ENCODE results near the gene TRAF6.
A peak's percentile ranks its signal among the peaks of the same experiment; 100 is the strongest.
"Not testable (repeated sequence)": the region's sequence is repeated elsewhere in the genome, so short reads cannot be mapped to it uniquely, and the experiment has no call there.

The TRAF6 gene

DNA sequence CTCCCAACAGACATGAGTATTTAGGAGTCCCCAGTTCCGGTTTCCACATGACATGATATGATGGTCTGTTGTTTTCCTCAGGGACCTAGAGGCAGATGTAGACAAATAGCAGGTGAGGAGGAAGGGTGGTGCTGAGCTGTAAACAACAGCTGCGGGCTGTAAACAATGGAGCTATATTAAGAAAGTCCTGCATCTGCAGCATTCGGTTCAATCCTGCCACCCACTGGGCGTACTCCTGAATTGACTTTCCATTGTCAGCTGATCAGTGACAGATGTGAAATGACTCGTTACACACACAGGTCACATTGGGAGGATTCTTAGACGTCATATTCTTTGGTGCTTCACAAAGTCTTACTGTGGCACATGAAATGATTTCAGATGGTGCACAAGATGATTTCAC, 30.9 kb upstream of the TRAF6 start:
- no peak for DNase-seq (ENCODE audit: low read depth, low spot score)
- H3K4me3 ChIP-seq (ENCODE audit: low read depth, low read length): no peak overlapping the region
- TF ChIP-seq, protein P1, sequence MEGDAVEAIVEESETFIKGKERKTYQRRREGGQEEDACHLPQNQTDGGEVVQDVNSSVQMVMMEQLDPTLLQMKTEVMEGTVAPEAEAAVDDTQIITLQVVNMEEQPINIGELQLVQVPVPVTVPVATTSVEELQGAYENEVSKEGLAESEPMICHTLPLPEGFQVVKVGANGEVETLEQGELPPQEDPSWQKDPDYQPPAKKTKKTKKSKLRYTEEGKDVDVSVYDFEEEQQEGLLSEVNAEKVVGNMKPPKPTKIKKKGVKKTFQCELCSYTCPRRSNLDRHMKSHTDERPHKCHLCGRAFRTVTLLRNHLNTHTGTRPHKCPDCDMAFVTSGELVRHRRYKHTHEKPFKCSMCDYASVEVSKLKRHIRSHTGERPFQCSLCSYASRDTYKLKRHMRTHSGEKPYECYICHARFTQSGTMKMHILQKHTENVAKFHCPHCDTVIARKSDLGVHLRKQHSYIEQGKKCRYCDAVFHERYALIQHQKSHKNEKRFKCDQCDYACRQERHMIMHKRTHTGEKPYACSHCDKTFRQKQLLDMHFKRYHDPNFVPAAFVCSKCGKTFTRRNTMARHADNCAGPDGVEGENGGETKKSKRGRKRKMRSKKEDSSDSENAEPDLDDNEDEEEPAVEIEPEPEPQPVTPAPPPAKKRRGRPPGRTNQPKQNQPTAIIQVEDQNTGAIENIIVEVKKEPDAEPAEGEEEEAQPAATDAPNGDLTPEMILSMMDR (IDR thresholded peaks at IDR 0.05; ENCODE audit: insufficient read depth, low read length, missing control alignments): peak; percentile 29
- ChIA-PET CTCF (interaction anchor here (1.0 to 1.8 kb wide), 6 partner anchors 10 to 62 kb away, joined by 3 to 5 read pairs (median 3); partner anchors contain the start of gene TRAF6), POLR2A (no interaction called here)

DNA sequence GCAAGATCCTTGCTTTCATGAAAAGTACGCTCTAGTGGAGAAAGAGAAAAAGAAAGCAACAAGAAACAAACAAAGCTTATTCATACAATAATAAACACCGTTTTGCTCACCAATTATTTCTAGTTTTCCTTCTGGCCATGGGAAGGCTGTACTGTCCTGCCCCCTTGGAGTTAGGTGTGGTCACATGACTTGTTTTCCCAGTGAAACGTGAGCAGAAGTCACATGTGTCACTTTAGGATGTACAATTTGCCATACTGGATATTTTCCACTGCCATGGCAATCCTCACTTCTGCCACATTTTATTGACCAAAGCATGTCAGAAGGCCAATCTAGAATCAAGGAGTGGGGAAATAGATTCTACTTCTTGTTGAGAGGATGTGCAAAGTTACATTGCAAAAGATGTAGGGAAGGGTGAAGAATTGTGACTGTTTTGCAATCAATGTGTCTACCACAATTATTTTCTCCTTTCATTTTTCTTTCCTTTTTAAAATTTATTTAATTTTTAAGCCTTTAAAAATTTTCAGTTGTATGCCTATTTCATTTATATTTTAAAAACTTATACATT, 24.3 kb upstream of the TRAF6 start:
- POLR2A ChIA-PET: no interaction called here
- no peak for DNase-seq (ENCODE audit: low read depth, low spot score)
- H3K4me3 ChIP-seq (ENCODE audit: low read depth, low read length): no peak overlapping the region
- CTCF ChIA-PET: interaction anchor here (1.2 to 1.5 kb wide), 2 partner anchors 25 to 212 kb away, joined by 3 read pairs; no protein-coding TSS in a partner anchor
- TF ChIP-seq, protein P1 (IDR thresholded peaks at IDR 0.05; ENCODE audit: insufficient read depth, low read length, missing control alignments): no peak

DNA sequence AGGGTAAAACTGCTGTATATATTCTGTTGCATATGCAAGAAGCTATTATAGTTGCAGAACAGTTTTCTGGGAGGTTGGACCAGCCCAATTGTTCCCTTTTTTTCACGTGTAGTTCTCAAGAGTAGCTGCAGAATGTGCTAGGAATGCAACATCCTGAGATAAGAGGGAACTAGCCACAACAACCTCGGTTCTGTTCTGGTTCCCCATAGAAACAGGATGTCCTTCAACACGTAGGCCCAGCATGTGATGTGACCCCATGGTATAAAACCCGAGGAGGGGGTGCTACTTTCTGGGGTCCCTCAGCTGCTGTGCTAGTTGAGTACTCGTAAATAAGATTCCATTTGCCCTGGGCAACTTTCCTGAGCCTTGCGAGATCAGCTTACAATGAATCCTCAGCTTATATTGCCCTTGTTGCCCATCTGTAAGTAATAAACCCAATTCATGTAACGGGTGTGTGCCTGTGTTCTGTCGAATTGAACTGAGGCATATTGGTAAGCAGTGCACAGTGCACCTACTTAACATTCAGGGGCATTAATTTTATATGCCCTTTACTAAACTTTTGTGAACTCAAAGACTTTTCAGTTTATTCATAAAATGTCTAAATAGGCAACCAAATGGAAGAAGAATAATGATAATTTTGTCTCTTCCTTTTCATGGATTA, 23.0 kb upstream of the TRAF6 start:
- TF ChIP-seq, protein P1 (IDR thresholded peaks at IDR 0.05; ENCODE audit: insufficient read depth, low read length, missing control alignments): no peak
- CTCF ChIA-PET: interaction anchor here (0.8 to 1.5 kb wide), 3 partner anchors 24 to 241 kb away, joined by 3 to 5 read pairs (median 3); no protein-coding TSS in a partner anchor
- H3K4me3 ChIP-seq (ENCODE audit: low read depth, low read length): no peak overlapping the region
- POLR2A ChIA-PET: no interaction called here
- no peak for DNase-seq (ENCODE audit: low read depth, low spot score)

DNA sequence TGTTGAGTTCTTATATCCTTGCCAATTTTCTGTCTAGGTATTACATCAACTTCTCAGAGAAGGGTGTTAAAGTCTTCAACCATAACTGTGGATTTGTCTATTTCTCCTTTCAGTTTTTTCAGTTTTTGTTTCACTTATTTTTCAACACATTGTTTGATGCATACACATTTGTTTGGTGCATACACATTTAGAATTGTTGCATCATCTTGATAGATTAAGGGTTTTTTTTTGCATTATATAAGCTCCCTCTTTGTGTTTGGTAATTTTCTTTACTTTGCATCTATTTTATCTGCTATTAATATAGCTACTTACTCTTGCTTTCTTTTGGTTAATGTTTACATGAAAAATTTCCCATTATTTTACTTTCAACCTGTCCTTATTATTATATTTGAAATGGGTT, 20.8 kb upstream of the TRAF6 start:
- TF ChIP-seq, protein P1 (IDR thresholded peaks at IDR 0.05; ENCODE audit: insufficient read depth, low read length, missing control alignments): no peak
- POLR2A ChIA-PET: no interaction called here
- CTCF ChIA-PET: interaction anchor here (1.0 kb wide), 1 partner anchor 10 kb away, joined by 3 read pairs; no protein-coding TSS in a partner anchor
- DNase-seq (ENCODE audit: low read depth, low spot score): no peak
- H3K4me3 ChIP-seq (ENCODE audit: low read depth, low read length): no peak overlapping the region

DNA sequence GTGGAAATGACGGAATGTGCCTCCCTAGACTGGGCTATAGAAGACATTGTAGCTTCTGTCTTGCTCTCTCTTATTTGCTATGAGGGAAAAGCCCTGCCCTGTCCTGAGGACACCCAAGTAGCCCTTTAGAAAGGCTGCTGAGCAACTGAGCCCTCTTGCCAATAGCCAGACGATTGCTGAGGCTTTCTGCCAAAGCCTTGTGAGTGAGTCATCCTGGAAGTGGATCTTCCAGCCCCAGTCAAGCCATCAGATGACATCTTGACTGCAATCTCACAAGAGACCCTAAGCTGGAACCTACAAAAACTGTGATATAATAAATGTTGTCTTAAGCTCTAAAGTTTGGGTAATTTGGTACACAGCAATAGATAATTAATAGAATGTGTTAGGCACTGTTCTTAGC, 3.9 kb upstream of the TRAF6 start:
- H3K4me3 ChIP-seq (ENCODE audit: low read depth, low read length): no peak overlapping the region
- TF ChIP-seq, protein P1 (IDR thresholded peaks at IDR 0.05; ENCODE audit: insufficient read depth, low read length, missing control alignments): no peak
- POLR2A ChIA-PET: no interaction called here
- CTCF ChIA-PET: no interaction called here
- DNase-seq (ENCODE audit: low read depth, low spot score): no peak

DNA sequence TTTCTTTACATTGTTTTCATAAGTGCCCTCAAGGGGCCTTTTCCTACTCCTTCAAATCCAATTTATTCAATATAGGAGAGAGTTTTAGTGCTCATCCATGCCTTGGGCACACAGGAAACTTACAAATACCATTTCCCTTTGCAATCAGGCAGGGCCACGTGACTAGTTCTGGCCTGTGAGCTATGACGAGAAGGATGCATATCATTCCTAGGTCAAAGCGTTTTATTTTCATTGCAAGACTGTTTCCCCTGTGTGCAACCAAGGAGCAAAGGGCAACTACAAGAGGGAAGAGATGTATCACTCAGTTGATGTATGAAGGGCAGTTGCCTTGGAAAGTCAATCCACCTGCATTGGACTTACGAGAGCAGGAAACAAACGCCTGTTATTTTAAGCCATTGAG, 1.9 kb upstream of the TRAF6 start:
- no peak overlapping the region for H3K4me3 ChIP-seq (ENCODE audit: low read depth, low read length)
- ChIA-PET POLR2A (no interaction called here), CTCF (interaction anchor here (0.6 to 1.5 kb wide), 3 partner anchors 14 to 235 kb away, joined by 3 to 4 read pairs (median 3); no protein-coding TSS in a partner anchor)
- no peak for DNase-seq (ENCODE audit: low read depth, low spot score)
- TF ChIP-seq, protein P1 (IDR thresholded peaks at IDR 0.05; ENCODE audit: insufficient read depth, low read length, missing control alignments): no peak

DNA sequence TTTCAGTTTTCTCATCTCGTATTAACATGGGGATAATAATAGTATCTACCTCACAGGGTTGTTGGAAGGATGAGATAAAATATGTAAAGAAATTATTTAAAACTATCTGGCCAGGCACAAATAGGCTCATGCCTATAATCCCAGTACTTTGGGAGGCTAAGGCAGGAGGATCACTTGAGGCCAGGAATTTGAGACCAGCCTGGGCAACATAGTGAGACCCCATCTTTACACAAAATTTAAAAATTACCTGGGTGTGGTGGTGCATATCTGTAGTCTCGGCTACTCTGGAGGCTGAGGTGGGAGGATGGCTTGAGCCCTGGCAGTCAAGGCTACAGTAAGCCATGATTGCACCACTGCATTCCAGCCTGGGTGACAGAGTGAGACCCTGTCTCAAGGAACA, 990 bp upstream of the TRAF6 start:
- H3K4me3 ChIP-seq (ENCODE audit: low read depth, low read length); DNase-seq (ENCODE audit: low read depth, low spot score): not testable (repeated sequence)
- CTCF ChIA-PET: interaction anchor here (0.7 to 2.9 kb wide), 12 partner anchors 9 to 236 kb away, joined by 3 to 20 read pairs (median 4); no protein-coding TSS in a partner anchor
- POLR2A ChIA-PET: interaction anchor here (1.0 kb wide), 1 partner anchor 83 kb away, joined by 3 read pairs; the partner anchor contains the start of gene IFTAP
